ENCODE measurements around the gene MYO9B. TPM values are rescaled to one million over a fixed set of nuclear protein-coding genes. Genes with fewer than 3 reads are reported as not detected.

MYO9B gene
- total and polyA plus RNA-seq, 2 of the 13 experiments (the other 11 are each of a cell fraction or from before 2014, with no cell fraction given): 18.0 to 18.3 TPM

GRCh38 chr19:17097593-17098126 is 22.1 kb downstream of the MYO9B start (continued):
- TF ChIP-seq ZNF557 (CRISPR knock-in tag; IDR thresholded peaks at IDR 0.05) (no peak), MED1 (CRISPR knock-in tag; IDR thresholded peaks at IDR 0.05) (peak; percentile 76), HDAC2 (CRISPR knock-in tag; IDR thresholded peaks at IDR 0.05) (peak; percentile 78), ZNF264 (CRISPR knock-in tag; IDR thresholded peaks at IDR 0.05) (no peak), ARNT2 (CRISPR knock-in tag; IDR thresholded peaks at IDR 0.05; ENCODE audit: low read depth) (peak; percentile 60; the same call in 1 of the 2 replicates), POGK (CRISPR knock-in tag; conservative IDR thresholded peaks at IDR 0.05) (0 out of 2 replicates have a peak, but pooled peaks have one; percentile 26), ZNF546 (CRISPR knock-in tag; conservative IDR thresholded peaks at IDR 0.05) (no peak), TBL1XR1 (IDR thresholded peaks at IDR 0.05; ENCODE audit: borderline replicate concordance, low read length, partially characterized antibody) (peak; percentile 54), ZBTB38 (CRISPR knock-in tag; IDR thresholded peaks at IDR 0.05) (no peak), SPEN (CRISPR knock-in tag; IDR thresholded peaks at IDR 0.05; ENCODE audit: low read depth) (no peak), ZNF574 (CRISPR knock-in tag; IDR thresholded peaks at IDR 0.05) (0 out of 2 replicates have a peak, but pooled peaks have one; percentile 24), SKI (IDR thresholded peaks at IDR 0.05; ENCODE audit: partially characterized antibody) (peak; percentile 62), POLR2G (IDR thresholded peaks at IDR 0.05; ENCODE audit: low read depth, low read length) (no peak), ZNF543 (CRISPR knock-in tag; IDR thresholded peaks at IDR 0.05) (no peak)
- TF ChIP-seq, protein P1, sequence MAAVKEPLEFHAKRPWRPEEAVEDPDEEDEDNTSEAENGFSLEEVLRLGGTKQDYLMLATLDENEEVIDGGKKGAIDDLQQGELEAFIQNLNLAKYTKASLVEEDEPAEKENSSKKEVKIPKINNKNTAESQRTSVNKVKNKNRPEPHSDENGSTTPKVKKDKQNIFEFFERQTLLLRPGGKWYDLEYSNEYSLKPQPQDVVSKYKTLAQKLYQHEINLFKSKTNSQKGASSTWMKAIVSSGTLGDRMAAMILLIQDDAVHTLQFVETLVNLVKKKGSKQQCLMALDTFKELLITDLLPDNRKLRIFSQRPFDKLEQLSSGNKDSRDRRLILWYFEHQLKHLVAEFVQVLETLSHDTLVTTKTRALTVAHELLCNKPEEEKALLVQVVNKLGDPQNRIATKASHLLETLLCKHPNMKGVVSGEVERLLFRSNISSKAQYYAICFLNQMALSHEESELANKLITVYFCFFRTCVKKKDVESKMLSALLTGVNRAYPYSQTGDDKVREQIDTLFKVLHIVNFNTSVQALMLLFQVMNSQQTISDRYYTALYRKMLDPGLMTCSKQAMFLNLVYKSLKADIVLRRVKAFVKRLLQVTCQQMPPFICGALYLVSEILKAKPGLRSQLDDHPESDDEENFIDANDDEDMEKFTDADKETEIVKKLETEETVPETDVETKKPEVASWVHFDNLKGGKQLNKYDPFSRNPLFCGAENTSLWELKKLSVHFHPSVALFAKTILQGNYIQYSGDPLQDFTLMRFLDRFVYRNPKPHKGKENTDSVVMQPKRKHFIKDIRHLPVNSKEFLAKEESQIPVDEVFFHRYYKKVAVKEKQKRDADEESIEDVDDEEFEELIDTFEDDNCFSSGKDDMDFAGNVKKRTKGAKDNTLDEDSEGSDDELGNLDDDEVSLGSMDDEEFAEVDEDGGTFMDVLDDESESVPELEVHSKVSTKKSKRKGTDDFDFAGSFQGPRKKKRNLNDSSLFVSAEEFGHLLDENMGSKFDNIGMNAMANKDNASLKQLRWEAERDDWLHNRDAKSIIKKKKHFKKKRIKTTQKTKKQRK (IDR thresholded peaks at IDR 0.05; ENCODE audit: low read length): no peak
- TF ChIP-seq, protein P2, sequence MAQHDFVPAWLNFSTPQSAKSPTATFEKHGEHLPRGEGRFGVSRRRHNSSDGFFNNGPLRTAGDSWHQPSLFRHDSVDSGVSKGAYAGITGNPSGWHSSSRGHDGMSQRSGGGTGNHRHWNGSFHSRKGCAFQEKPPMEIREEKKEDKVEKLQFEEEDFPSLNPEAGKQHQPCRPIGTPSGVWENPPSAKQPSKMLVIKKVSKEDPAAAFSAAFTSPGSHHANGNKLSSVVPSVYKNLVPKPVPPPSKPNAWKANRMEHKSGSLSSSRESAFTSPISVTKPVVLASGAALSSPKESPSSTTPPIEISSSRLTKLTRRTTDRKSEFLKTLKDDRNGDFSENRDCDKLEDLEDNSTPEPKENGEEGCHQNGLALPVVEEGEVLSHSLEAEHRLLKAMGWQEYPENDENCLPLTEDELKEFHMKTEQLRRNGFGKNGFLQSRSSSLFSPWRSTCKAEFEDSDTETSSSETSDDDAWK (CRISPR knock-in tag; IDR thresholded peaks at IDR 0.05): no peak
- TF ChIP-seq, protein P3, sequence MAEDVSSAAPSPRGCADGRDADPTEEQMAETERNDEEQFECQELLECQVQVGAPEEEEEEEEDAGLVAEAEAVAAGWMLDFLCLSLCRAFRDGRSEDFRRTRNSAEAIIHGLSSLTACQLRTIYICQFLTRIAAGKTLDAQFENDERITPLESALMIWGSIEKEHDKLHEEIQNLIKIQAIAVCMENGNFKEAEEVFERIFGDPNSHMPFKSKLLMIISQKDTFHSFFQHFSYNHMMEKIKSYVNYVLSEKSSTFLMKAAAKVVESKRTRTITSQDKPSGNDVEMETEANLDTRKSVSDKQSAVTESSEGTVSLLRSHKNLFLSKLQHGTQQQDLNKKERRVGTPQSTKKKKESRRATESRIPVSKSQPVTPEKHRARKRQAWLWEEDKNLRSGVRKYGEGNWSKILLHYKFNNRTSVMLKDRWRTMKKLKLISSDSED (CRISPR knock-in tag; IDR thresholded peaks at IDR 0.05): no peak
- TF ChIP-seq, protein P4, sequence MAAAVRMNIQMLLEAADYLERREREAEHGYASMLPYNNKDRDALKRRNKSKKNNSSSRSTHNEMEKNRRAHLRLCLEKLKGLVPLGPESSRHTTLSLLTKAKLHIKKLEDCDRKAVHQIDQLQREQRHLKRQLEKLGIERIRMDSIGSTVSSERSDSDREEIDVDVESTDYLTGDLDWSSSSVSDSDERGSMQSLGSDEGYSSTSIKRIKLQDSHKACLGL (CRISPR knock-in tag; IDR thresholded peaks at IDR 0.05): no peak
